HEK293T (cell line): Measurements from ENCODE around the gene MCM9.

Source experiments
- CTCF ChIA-PET: fragments of 350-600 bp; formaldehyde crosslinking; extraction: SDS; loops from one replicate; lab custom pipeline; 2021; ENCODE audit warnings: antibody characterized with exemption, inconsistent platforms; lab: Yijun Ruan, JAX
- POLR2A ChIA-PET: fragments of 350-600 bp; formaldehyde crosslinking; extraction: SDS; loops from one replicate; lab custom pipeline; 2020; ENCODE audit warnings: antibody characterized with exemption, inconsistent platforms; lab: Yijun Ruan, JAX
- DNase-seq: peaks from one replicate; pipeline ENCODE4 v3.0.0; 2012; ENCODE audit warnings: mixed read lengths; ENCODE audit errors: extremely low spot score
- ARNT ChIP-seq: fragments of 450-650 bp; IDR thresholded peaks from 2 replicates; pipeline ENCODE4 v1.6.1; 2017; ENCODE audit warnings: mild to moderate bottlenecking
- BHLHE40 ChIP-seq: fragments of 450-650 bp; IDR thresholded peaks from 2 replicates; pipeline ENCODE4 v1.6.1; 2016; ENCODE audit warnings: mild to moderate bottlenecking, moderate library complexity, borderline replicate concordance
- CTBP1 ChIP-seq: fragments of 450-650 bp; IDR thresholded peaks from 2 replicates; pipeline ENCODE4 v1.6.1; 2016; ENCODE audit warnings: borderline replicate concordance
- ELF4 ChIP-seq: fragments of 450-650 bp; IDR thresholded peaks from 2 replicates; pipeline ENCODE4 v1.6.1; 2017; ENCODE audit warnings: antibody characterized with exemption
- FOXA1 ChIP-seq: fragments of 450-650 bp; IDR thresholded peaks from 2 replicates; pipeline ENCODE4 v1.6.1; 2016; ENCODE audit warnings: mild to moderate bottlenecking
- FOXK2 ChIP-seq: fragments of 450-650 bp; IDR thresholded peaks from 2 replicates; pipeline ENCODE4 v1.6.1; 2016; ENCODE audit warnings: mild to moderate bottlenecking
- FOXM1 ChIP-seq: fragments of 450-650 bp; IDR thresholded peaks from 2 replicates; pipeline ENCODE4 v1.6.1; 2017; ENCODE audit warnings: mild to moderate bottlenecking, borderline replicate concordance
- HDGF ChIP-seq: fragments of 450-650 bp; IDR thresholded peaks from 2 replicates; pipeline ENCODE4 v1.6.1; 2017; ENCODE audit warnings: antibody characterized with exemption, borderline replicate concordance
- L3MBTL2 ChIP-seq: fragments of 450-650 bp; conservative IDR thresholded peaks from 2 replicates; pipeline ENCODE4 v1.6.1; 2016; ENCODE audit warnings: mild to moderate bottlenecking
- LEF1 ChIP-seq: fragments of 450-650 bp; IDR thresholded peaks from 2 replicates; pipeline ENCODE4 v1.6.1; 2017; ENCODE audit warnings: mild to moderate bottlenecking, borderline replicate concordance
- NFRKB ChIP-seq: fragments of 450-650 bp; IDR thresholded peaks from 2 replicates; pipeline ENCODE4 v1.6.1; 2016; ENCODE audit warnings: mild to moderate bottlenecking, moderate library complexity
- SP1 ChIP-seq: fragments of 450-650 bp; IDR thresholded peaks from 2 replicates; pipeline ENCODE4 v1.6.1; 2017
- SUZ12 ChIP-seq: fragments of 450-650 bp; IDR thresholded peaks from 2 replicates; pipeline ENCODE4 v1.6.1; 2016; ENCODE audit warnings: mild to moderate bottlenecking
- TARDBP ChIP-seq: fragments of 450-650 bp; IDR thresholded peaks from 2 replicates; pipeline ENCODE4 v1.6.1; 2016
- ZNF384 ChIP-seq: fragments of 450-650 bp; IDR thresholded peaks from 2 replicates; pipeline ENCODE4 v1.6.1; 2016
- TF ChIP-seq, protein P1 (sequence below): fragments of 450-650 bp; IDR thresholded peaks from 2 replicates; pipeline ENCODE4 v1.6.1; 2016

The MCM9 gene

DNA sequence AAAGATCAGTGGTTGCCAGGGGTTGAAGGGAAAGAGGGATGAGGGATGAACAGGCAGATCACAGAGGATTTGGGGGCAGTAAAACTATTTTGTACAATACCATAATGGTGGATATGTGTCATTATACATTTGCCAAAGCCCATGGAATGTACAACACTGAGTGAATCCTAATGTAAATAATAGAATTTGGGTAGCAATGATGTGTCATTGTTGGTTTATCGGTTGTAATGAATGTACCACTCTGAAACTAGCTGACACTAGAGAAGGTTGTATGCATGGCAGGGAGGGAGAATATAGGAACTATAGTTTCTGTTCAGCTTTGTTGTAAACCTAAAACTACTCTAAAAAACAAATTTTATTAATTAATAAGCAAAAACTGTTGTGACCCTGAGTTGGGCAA is 58.8 kb downstream of the MCM9 start:
- ChIA-PET POLR2A (interaction anchor here (1.0 kb wide), 1 partner anchor 19 kb away, joined by 3 read pairs; no protein-coding TSS in a partner anchor), CTCF (no interaction called here)
- DNase-seq, result no peak
- no peak for TF ChIP-seq LEF1
- TF ChIP-seq ZNF384, result no peak
- TF ChIP-seq FOXA1, result no peak
- no peak for TF ChIP-seq BHLHE40
- no peak for TF ChIP-seq CTBP1
- TF ChIP-seq TARDBP, result no peak
- TF ChIP-seq NFRKB, result no peak
- TF ChIP-seq FOXM1, result no peak
- TF ChIP-seq SUZ12, result no peak
- no peak for TF ChIP-seq L3MBTL2
- TF ChIP-seq, protein P1, sequence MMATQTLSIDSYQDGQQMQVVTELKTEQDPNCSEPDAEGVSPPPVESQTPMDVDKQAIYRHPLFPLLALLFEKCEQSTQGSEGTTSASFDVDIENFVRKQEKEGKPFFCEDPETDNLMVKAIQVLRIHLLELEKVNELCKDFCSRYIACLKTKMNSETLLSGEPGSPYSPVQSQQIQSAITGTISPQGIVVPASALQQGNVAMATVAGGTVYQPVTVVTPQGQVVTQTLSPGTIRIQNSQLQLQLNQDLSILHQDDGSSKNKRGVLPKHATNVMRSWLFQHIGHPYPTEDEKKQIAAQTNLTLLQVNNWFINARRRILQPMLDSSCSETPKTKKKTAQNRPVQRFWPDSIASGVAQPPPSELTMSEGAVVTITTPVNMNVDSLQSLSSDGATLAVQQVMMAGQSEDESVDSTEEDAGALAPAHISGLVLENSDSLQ, result no peak
- TF ChIP-seq FOXK2, result no peak
- no peak for TF ChIP-seq ARNT

DNA sequence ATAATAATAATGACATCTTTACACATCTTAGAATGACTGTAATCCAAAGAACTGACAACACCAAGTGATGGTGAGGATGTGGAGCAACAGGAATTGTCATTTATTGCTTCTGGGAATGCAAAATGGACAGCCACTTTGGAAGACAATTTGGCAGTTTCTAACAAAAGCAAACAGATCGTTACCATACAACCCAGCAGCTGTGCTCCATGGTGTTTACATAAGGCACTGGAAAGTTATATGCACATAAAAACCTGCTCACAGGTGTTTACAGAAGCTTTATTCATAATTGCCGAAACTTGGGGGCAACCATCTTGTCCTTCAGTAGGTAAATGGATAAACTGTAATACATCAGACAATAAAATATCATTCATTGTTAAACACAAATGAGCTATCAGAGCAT is 59.3 kb downstream of the MCM9 start:
- DNase-seq, result no peak
- ChIA-PET CTCF (no interaction called here), POLR2A (interaction anchor here (1.0 kb wide), 1 partner anchor 19 kb away, joined by 3 read pairs; no protein-coding TSS in a partner anchor)
- TF ChIP-seq BHLHE40 (no peak), SP1 (no peak), ARNT (no peak), L3MBTL2 (no peak), FOXA1 (no peak), FOXK2 (no peak), FOXM1 (no peak), HDGF (no peak), ZNF384 (no peak), NFRKB (no peak), SUZ12 (no peak), TARDBP (no peak), LEF1 (no peak), CTBP1 (no peak), ELF4 (no peak)
- TF ChIP-seq, protein P1, result no peak

DNA sequence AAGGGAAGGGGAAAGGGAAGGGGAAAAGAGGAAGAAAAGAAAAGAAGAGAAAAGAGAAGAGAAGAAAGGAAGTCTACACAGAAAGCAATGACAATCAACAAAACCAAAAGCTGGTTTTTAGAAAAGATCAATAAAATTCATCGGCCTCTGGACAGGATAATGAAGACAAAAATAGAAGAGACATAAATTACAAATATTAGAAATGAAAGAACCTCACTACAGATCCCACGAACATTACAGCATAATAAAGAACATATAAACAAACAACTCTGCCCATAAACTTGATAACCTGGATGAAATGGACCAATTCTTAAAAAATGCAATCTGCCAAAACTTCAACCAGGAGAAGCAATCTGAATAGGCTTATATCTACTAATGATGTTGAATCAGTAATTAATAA is 61.7 kb downstream of the MCM9 start:
- CTCF ChIA-PET, result no interaction called here
- POLR2A ChIA-PET, result interaction anchor here (0.6 to 1.7 kb wide), 2 partner anchors 9 to 42 kb away, joined by 3 read pairs; no protein-coding TSS in a partner anchor
- no peak for TF ChIP-seq ELF4
- TF ChIP-seq NFRKB, result no peak
- TF ChIP-seq ARNT, result no peak
- TF ChIP-seq, protein P1, result no peak
- no peak for TF ChIP-seq TARDBP
- TF ChIP-seq SP1, result no peak
- TF ChIP-seq LEF1, result no peak
- TF ChIP-seq SUZ12, result no peak
- no peak for TF ChIP-seq ZNF384
- no peak for TF ChIP-seq HDGF
- TF ChIP-seq FOXA1, result no peak
- no peak for TF ChIP-seq CTBP1
- no peak for TF ChIP-seq BHLHE40
- TF ChIP-seq FOXK2, result no peak
- no peak for TF ChIP-seq FOXM1
- no peak for TF ChIP-seq L3MBTL2
- DNase-seq, result no peak

DNA sequence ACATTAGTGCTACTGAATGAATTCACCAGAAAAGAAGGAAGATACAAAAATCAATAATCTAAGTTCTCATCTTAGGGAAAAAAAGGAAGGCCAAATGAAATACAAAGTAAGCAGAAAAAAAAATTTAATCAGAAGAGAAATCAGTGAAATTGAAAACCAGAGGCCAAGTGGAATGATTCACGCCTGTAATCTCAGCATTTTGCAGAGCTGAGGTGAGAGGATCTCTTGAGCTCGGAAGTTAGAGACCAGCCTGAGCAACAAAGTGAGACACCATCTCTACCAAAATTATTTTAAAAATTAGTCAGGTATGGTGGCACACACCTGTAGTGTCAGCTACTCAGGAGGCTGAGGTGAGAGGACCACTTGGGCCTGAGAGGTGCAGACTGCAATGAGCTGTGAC is 62.2 kb downstream of the MCM9 start:
- ChIA-PET POLR2A (interaction anchor here (0.6 kb wide), 1 partner anchor 41 kb away, joined by 3 read pairs; no protein-coding TSS in a partner anchor), CTCF (no interaction called here)
- no peak for DNase-seq
- TF ChIP-seq NFRKB, result no peak
- TF ChIP-seq BHLHE40, result no peak
- TF ChIP-seq ARNT, result no peak
- no peak for TF ChIP-seq FOXM1
- TF ChIP-seq L3MBTL2, result no peak
- no peak for TF ChIP-seq FOXK2
- TF ChIP-seq, protein P1, result no peak
- TF ChIP-seq FOXA1, result no peak
- TF ChIP-seq ELF4, result no peak
- no peak for TF ChIP-seq TARDBP
- TF ChIP-seq HDGF, result no peak
- TF ChIP-seq SUZ12, result no peak

DNA sequence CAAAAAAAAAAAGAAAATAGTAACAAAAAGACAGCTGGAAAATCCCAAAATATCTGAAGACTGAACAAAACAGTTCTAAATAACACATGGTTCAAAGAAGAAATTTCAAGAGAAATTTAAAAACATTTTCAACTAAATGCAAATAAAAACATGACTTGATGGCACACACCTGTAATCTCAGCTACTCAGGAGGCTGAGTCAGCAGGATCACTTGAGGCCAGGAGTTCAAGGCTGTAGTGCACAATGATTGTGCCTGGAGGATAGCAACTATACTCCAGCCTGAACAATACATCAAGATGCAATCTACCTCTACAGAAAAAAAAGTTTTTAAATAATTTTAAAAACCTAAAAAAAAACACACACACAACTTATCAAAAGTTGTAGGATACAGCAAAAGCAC is 62.6 kb downstream of the MCM9 start:
- DNase-seq, result no peak
- TF ChIP-seq, protein P1, result no peak
- no peak for TF ChIP-seq LEF1
- no peak for TF ChIP-seq FOXK2
- no peak for TF ChIP-seq ZNF384
- no peak for TF ChIP-seq NFRKB
- TF ChIP-seq ARNT, result no peak
- TF ChIP-seq L3MBTL2, result no peak
- no peak for TF ChIP-seq TARDBP
- TF ChIP-seq CTBP1, result no peak
- no peak for TF ChIP-seq BHLHE40
- TF ChIP-seq FOXA1, result no peak
- ChIA-PET CTCF (no interaction called here), POLR2A (no interaction called here)
